GM18526 (cell line): ENCODE results near the gene PCNX2.

Source experiments
- POLR2A ChIP-seq: IDR thresholded peaks from 3 replicates; pipeline ENCODE4 v1.6.1; 2011; ENCODE audit not compliant: insufficient read length; ENCODE audit errors: extremely low read depth

The PCNX2 gene

GRCh38 chr1:233253231-233253831 lies 42.2 kb downstream of the PCNX2 start:
- TF ChIP-seq POLR2A = no peak

DNA sequence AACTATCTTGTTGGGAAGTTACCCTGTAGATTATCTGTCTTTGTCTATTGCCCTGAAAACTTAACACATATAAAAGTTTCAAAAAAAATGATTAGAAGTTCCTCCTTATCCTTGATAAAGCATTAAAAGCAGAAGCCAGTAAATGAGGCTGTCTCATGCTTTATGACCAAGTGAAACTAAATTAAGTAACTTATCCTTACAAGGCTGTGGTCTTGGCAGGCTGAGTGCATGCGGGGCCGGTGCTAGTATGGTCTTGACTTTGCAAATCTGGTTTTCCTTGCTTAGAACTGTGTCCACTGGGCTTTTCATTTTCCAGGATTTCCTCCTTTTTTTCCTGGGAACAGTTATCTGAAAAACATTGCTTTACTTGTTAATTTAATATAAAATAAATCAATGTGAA lies 43.1 kb downstream of the PCNX2 start:
- no peak for TF ChIP-seq POLR2A

GRCh38 chr1:233251201-233251720 lies 44.3 kb downstream of the PCNX2 start:
- TF ChIP-seq POLR2A = no peak

DNA sequence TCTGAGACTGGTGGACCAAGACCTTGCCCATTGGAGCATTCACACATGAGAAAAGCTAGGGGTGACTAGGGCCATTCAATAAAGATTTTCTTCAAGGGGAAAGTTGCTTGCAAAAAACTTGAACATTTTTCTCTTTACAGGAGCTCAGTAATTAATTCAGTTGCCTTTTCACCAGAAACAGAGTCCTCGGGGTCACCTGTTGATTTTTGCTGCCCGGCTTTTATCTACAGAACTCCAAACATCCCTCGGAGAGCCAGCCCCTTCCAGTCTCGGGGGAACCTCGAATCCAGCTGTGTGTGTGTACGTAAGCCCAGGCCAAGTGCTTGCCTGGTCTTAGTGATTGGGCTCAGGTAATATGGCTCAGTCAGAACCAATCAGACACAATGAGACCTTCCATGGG lies 47.5 kb downstream of the PCNX2 start:
- TF ChIP-seq POLR2A = no peak

DNA sequence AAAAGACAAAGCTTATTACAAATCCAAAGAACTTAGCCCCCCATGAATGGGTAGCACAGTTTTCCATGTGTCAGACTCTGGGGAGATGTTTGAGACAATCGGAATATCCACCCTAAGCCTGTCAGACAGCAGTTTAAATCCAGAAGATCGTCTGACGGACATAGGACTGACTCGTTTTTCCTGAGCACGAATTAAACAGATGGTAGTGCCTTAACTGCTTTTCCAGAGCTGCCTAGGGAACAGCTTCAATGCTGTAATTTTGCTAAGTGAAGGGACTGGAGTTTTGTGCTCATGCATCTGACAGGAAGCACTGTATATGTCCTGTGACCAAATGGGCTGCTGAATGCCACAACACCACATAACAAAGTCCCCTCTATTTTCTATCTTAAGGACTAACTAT lies 48.6 kb downstream of the PCNX2 start:
- TF ChIP-seq POLR2A = no peak

GRCh38 chr1:233245191-233245765 lies 50.2 kb downstream of the PCNX2 start:
- no peak for TF ChIP-seq POLR2A

- no peak for TF ChIP-seq POLR2A
Measured at GRCh38 chr1:233244183-233244582, 51.3 kb downstream of the PCNX2 start.

GRCh38 chr1:233242827-233243483 lies 52.6 kb downstream of the PCNX2 start:
- no peak for TF ChIP-seq POLR2A

- TF ChIP-seq POLR2A = no peak
Measured at GRCh38 chr1:233241759-233242158, 53.8 kb downstream of the PCNX2 start.

GRCh38 chr1:233240829-233241682 lies 54.5 kb downstream of the PCNX2 start:
- no peak for TF ChIP-seq POLR2A

GRCh38 chr1:233240371-233240770 lies 55.2 kb downstream of the PCNX2 start:
- TF ChIP-seq POLR2A = no peak

DNA sequence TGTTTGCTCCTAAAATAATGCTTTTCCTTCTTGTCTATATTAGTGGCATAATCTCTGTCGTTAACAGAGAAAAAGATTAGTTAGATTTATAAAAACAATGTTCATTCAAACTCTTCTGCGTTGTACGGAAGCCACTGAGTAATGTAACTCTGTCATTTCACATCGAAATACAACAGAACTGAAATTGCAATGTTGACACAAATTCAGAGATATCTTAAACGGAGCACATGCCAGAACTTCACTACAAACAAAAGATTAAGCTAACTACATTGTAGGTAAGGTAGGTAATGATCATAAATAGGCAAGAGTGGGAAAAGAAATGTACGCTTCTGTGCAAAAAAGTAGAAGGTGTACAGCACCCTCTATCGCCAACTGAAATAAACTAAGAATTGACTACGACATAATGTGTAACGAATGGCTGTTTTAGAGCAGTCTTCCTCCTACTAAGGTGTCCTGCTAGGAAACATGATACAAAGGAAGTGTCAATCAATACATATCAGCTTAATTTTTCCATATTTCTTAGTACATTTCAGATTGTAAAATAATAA lies 56.6 kb downstream of the PCNX2 start:
- TF ChIP-seq POLR2A = no peak

DNA sequence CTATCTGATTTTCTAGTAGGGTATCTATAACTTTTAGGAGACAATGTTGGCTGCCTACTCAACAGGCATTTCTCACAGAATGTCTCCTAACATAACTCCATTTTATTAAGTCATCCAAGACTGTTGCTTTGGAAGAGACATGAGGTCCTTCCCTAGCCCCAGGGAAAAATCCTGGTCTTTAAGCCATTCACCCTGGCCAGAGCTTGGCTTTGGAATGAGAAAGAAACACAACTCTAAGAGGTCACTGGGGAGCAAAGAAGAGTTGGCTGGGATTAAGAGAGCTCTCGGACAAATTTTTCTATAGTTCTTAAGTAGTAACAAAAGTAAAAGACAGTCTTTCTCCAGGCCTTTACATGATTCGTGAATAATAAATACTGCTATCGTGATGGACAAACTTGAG lies 57.9 kb downstream of the PCNX2 start:
- no peak for TF ChIP-seq POLR2A

GRCh38 chr1:233233508-233234040 lies 62.0 kb downstream of the PCNX2 start:
- no peak for TF ChIP-seq POLR2A

DNA sequence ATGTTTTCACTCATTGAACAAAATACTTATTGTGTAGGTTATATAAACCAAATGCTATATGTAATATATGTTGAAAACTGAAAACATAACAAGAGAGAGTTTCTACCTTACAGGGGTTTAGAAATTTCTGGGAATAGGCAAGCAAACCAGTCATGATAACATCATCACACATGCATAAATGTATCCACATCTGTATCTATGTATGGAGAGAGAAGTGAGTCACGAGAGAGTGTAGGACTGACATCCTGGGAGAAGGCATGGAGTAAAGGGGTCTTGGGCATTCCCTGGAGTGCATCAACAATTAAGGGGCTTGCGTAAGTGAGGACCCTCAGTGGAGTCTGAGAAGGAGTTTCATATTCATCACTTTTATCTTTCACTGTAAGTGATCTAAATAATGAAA lies 65.5 kb downstream of the PCNX2 start:
- TF ChIP-seq POLR2A = no peak
